H9 (cell line): ENCODE results near the gene INPP5B. TPM values are rescaled to one million over a fixed set of nuclear protein-coding genes. Genes with fewer than 3 reads are reported as not detected.

Experiments used
- DNase-seq: peaks from one replicate; pipeline ENCODE4 v3.0.0-alpha.2; 2017
- H2AFZ ChIP-seq: one replicate; pipeline ENCODE4 v1.6.1; 2013; ENCODE audit warnings: mild to moderate bottlenecking, low read length, control low read depth, moderate library complexity
- H2AK5ac ChIP-seq: 2 replicates; pipeline ENCODE4 v1.6.1; 2013; ENCODE audit warnings: low read length, control low read depth, mixed read lengths; ENCODE audit not compliant: insufficient read length
- H2BK120ac ChIP-seq: one replicate; pipeline ENCODE4 v1.6.1; 2013; ENCODE audit warnings: low read depth, mild to moderate bottlenecking, low read length, control low read depth, inconsistent platforms; ENCODE audit not compliant: poor library complexity, severe bottlenecking
- H2BK12ac ChIP-seq: 2 replicates; pipeline ENCODE4 v1.6.1; 2013; ENCODE audit warnings: low read length, control low read depth, mixed read lengths, low read depth; ENCODE audit not compliant: insufficient read length
- H2BK15ac ChIP-seq: 2 replicates; pipeline ENCODE4 v1.6.1; 2013; ENCODE audit warnings: low read depth, low read length, control low read depth
- H2BK20ac ChIP-seq: one replicate; pipeline ENCODE4 v1.6.1; 2013; ENCODE audit warnings: low read depth, mild to moderate bottlenecking, low read length, control low read depth, inconsistent platforms; ENCODE audit not compliant: poor library complexity, severe bottlenecking
- H2BK5ac ChIP-seq: 2 replicates; pipeline ENCODE4 v1.6.1; 2013; ENCODE audit warnings: low read length, control low read depth, mixed read lengths; ENCODE audit not compliant: insufficient read length
- H3K14ac ChIP-seq: 2 replicates; pipeline ENCODE4 v1.6.1; 2013; ENCODE audit warnings: low read length, control low read depth; ENCODE audit not compliant: insufficient read depth
- H3K18ac ChIP-seq: 2 replicates; pipeline ENCODE4 v1.6.1; 2013; ENCODE audit warnings: low read depth, mild to moderate bottlenecking, mixed read lengths, low read length, control low read depth; ENCODE audit not compliant: insufficient read length
- H3K23ac ChIP-seq: 2 replicates; pipeline ENCODE4 v1.6.1; 2013; ENCODE audit warnings: low read length, control low read depth, mixed read lengths, low read depth; ENCODE audit not compliant: insufficient read length
- H3K23me2 ChIP-seq: 2 replicates; pipeline ENCODE4 v1.6.1; 2013; ENCODE audit warnings: low read depth, mild to moderate bottlenecking, mixed read lengths, low read length, control low read depth; ENCODE audit not compliant: insufficient read length, poor library complexity, severe bottlenecking
- H3K27ac ChIP-seq: 2 replicates; pipeline ENCODE4 v1.5.1; 2013; ENCODE audit warnings: low read length, control low read depth, mixed read lengths, low read depth; ENCODE audit not compliant: insufficient read length
- H3K27me3 ChIP-seq: 2 replicates; pipeline ENCODE4 v1.6.1; 2013; ENCODE audit warnings: low read length, control low read depth, inconsistent platforms; ENCODE audit not compliant: insufficient read depth
- H3K4ac ChIP-seq: 2 replicates; pipeline ENCODE4 v1.6.1; 2013; ENCODE audit warnings: low read depth, mild to moderate bottlenecking, control low read depth, inconsistent platforms, low read length, moderate library complexity
- H3K4me1 ChIP-seq: 2 replicates; pipeline ENCODE4 v1.6.1; 2013; ENCODE audit warnings: low read length, control low read depth, inconsistent platforms; ENCODE audit not compliant: insufficient read depth
- H3K4me2 ChIP-seq: 2 replicates; pipeline ENCODE4 v1.6.1; 2013; ENCODE audit warnings: low read length, control low read depth, mixed read lengths; ENCODE audit not compliant: insufficient read length, insufficient read depth
- H3K56ac ChIP-seq: 2 replicates; pipeline ENCODE4 v1.6.1; 2013; ENCODE audit warnings: low read depth, mild to moderate bottlenecking, mixed read lengths, low read length, control low read depth; ENCODE audit not compliant: insufficient read length
- H3K79me1 ChIP-seq: 2 replicates; pipeline ENCODE4 v1.6.1; 2013; ENCODE audit warnings: low read depth, mild to moderate bottlenecking, moderate library complexity, low read length, control low read depth, inconsistent platforms; ENCODE audit not compliant: insufficient read depth, poor library complexity, severe bottlenecking
- H3K79me2 ChIP-seq: 2 replicates; pipeline ENCODE4 v1.6.1; 2013; ENCODE audit warnings: low read length, control low read depth, inconsistent platforms; ENCODE audit not compliant: insufficient read depth
- H3K9ac ChIP-seq: 2 replicates; pipeline ENCODE4 v1.6.1; 2013; ENCODE audit warnings: low read length, control low read depth, mixed read lengths; ENCODE audit not compliant: insufficient read length; ENCODE audit errors: extremely low read depth
- H3K9me3 ChIP-seq: one replicate; pipeline ENCODE4 v1.6.1; 2013; ENCODE audit warnings: low read depth, low read length, inconsistent platforms; ENCODE audit not compliant: control insufficient read depth
- H3T11ph ChIP-seq: one replicate; pipeline ENCODE4 v1.6.1; 2013; ENCODE audit warnings: mild to moderate bottlenecking, low read length, control low read depth, inconsistent platforms
- H4K20me1 ChIP-seq: one replicate; pipeline ENCODE4 v1.6.1; 2013; ENCODE audit not compliant: control insufficient read depth, insufficient read length, insufficient read depth
- H4K5ac ChIP-seq: 2 replicates; pipeline ENCODE4 v1.6.1; 2013; ENCODE audit warnings: low read depth, mild to moderate bottlenecking, mixed read lengths, low read length, control low read depth; ENCODE audit not compliant: insufficient read length
- H4K8ac ChIP-seq: replicated peaks from 2 replicates; pipeline ENCODE4 v1.6.1; 2013; ENCODE audit warnings: low read length, control low read depth, mixed read lengths, low read depth; ENCODE audit not compliant: insufficient read length
- H4K91ac ChIP-seq: 2 replicates; pipeline ENCODE4 v1.6.1; 2013; ENCODE audit warnings: low read depth, mild to moderate bottlenecking, moderate library complexity, mixed read lengths, low read length, control low read depth; ENCODE audit not compliant: insufficient read length
- H3K27ac Mint-ChIP-seq, 3 experiments: 2 replicates in 2 of 3; 3 replicates in 1 of 3; pipeline ENCODE4 v1.8.0; 2020 to 2021; ENCODE audit warnings: mixed read lengths in 3 of 3, mild to moderate bottlenecking in 1 of 3, moderate library complexity in 1 of 3
- H3K27me3 Mint-ChIP-seq: 2 replicates; pipeline ENCODE4 v1.8.0; 2021; ENCODE audit warnings: low read depth, mild to moderate bottlenecking, moderate library complexity, mixed read lengths
- H3K36me3 Mint-ChIP-seq, 3 experiments: 2 replicates in 2 of 3; 3 replicates in 1 of 3; pipeline ENCODE4 v1.8.0; 2020 to 2021; ENCODE audit warnings: low read depth in 3 of 3, mixed read lengths in 3 of 3; ENCODE audit not compliant: insufficient read depth in 1 of 3
- H3K4me1 Mint-ChIP-seq, 2 experiments: 2 replicates each; pipeline ENCODE4 v1.8.0; 2020; ENCODE audit warnings: mixed read lengths in 2 of 2
- H3K4me3 Mint-ChIP-seq, 2 experiments: 2 replicates in 1 of 2; 3 replicates in 1 of 2; pipeline ENCODE4 v1.8.0; 2020 to 2021; ENCODE audit warnings: mild to moderate bottlenecking in 2 of 2, mixed read lengths in 2 of 2, moderate library complexity in 1 of 2
- H3K9me3 Mint-ChIP-seq, 2 experiments: 2 replicates in 1 of 2; 3 replicates in 1 of 2; pipeline ENCODE4 v1.8.0; 2020; ENCODE audit warnings: mild to moderate bottlenecking in 2 of 2, mixed read lengths in 2 of 2, moderate library complexity in 1 of 2
- WGBS: extraction: QIAGEN DNeasy Blood & Tissue Kit; methylation state at CpG from one replicate; pipeline ENCODE4 v1.1.7; 2013; ENCODE audit warnings: missing lambda C conversion rate, low lambda C conversion rate, mixed read lengths; ENCODE audit not compliant: insufficient read length; ENCODE audit errors: extremely low coverage; 5-methylcytosine and 5-hydroxymethylcytosine counted together
- total RNA-seq: library from RNA; stranded (reverse); gene quantifications from 2 replicates; pipeline ENCODE4 v1.2.1, GENCODE V29; 2021
- TF ChIP-seq, protein P1 (sequence below): fragments of 200-600 bp; sonication (generic); conservative IDR thresholded peaks from 3 replicates; pipeline ENCODE4 v1.8.0; 2021; ENCODE audit warnings: antibody characterized with exemption, mild to moderate bottlenecking

Gene INPP5B
- total RNA-seq, 1 experiment from 2014 or later = 28.2 TPM

GRCh38 chr1:37845049-37845646 lies 101.7 kb downstream of the INPP5B start:
- H2AK5ac ChIP-seq = no peak overlapping the region
- H2AFZ ChIP-seq = no peak overlapping the region
- H3K18ac ChIP-seq = no peak overlapping the region
- no peak overlapping the region for H4K8ac ChIP-seq
- H4K20me1 ChIP-seq = no peaks in the 10 kb centered on the region
- Mint-ChIP-seq H3K36me3 (peaks cover 0 to 2% (median 0%) of the 10 kb centered on the region in 3 experiments; a peak in 1 of 7 replicates), H3K4me1 (no peaks in the 10 kb centered on the region), H3K27me3 (no peaks in the 10 kb centered on the region), H3K9me3 (no peaks in the 10 kb centered on the region), H3K27ac (0 out of 7 replicates have a peak overlapping the region, but pooled peaks of 1 of the 3 experiments have one; percentile 21), H3K4me3 (no peak overlapping the region)
- no peak overlapping the region for H2BK120ac ChIP-seq
- H3K4me2 ChIP-seq = no peak overlapping the region
- H2BK12ac ChIP-seq = no peak overlapping the region
- no peak overlapping the region for H3T11ph ChIP-seq
- WGBS = 100% methylated on average over 1 of the region's 5 CpGs
- no peaks in the 10 kb centered on the region for H3K79me2 ChIP-seq
- no peak overlapping the region for H4K91ac ChIP-seq
- H4K5ac ChIP-seq = no peak overlapping the region
- no peak overlapping the region for H2BK20ac ChIP-seq
- H2BK15ac ChIP-seq = no peak overlapping the region
- H3K27ac ChIP-seq = no peak overlapping the region
- no peak overlapping the region for H3K9ac ChIP-seq
- no peak for DNase-seq
- no peaks in the 10 kb centered on the region for H3K4me1 ChIP-seq
- no peak overlapping the region for H3K56ac ChIP-seq
- H3K79me1 ChIP-seq = peaks cover 4% of the 10 kb centered on the region
- TF ChIP-seq, protein P1, sequence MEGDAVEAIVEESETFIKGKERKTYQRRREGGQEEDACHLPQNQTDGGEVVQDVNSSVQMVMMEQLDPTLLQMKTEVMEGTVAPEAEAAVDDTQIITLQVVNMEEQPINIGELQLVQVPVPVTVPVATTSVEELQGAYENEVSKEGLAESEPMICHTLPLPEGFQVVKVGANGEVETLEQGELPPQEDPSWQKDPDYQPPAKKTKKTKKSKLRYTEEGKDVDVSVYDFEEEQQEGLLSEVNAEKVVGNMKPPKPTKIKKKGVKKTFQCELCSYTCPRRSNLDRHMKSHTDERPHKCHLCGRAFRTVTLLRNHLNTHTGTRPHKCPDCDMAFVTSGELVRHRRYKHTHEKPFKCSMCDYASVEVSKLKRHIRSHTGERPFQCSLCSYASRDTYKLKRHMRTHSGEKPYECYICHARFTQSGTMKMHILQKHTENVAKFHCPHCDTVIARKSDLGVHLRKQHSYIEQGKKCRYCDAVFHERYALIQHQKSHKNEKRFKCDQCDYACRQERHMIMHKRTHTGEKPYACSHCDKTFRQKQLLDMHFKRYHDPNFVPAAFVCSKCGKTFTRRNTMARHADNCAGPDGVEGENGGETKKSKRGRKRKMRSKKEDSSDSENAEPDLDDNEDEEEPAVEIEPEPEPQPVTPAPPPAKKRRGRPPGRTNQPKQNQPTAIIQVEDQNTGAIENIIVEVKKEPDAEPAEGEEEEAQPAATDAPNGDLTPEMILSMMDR = no peak
- no peak overlapping the region for H2BK5ac ChIP-seq
- no peak overlapping the region for H3K14ac ChIP-seq
- no peak overlapping the region for H3K23ac ChIP-seq
- no peaks in the 10 kb centered on the region for H3K23me2 ChIP-seq
- H3K27me3 ChIP-seq = no peaks in the 10 kb centered on the region
- no peaks in the 10 kb centered on the region for H3K9me3 ChIP-seq
- H3K4ac ChIP-seq = no peak overlapping the region
